ENCODE measurements around the gene S100PBP.

- TF ChIP-seq POLR2A (IDR thresholded peaks at IDR 0.05) (no peak), CTCF (IDR thresholded peaks at IDR 0.05) (no peak)
Measured at GRCh38 chr1:32894019-32894600, 76.7 kb downstream of the S100PBP start.
